Small intestine (tissue), 16 donors: ENCODE measurements around the gene MSANTD4. TPM values are rescaled to one million over a fixed set of nuclear protein-coding genes. Genes with fewer than 3 reads are reported as not detected.
"Not testable (repeated sequence)": the region's sequence is repeated elsewhere in the genome, so short reads cannot be mapped to it uniquely, and the experiment has no call there.

Experiments used
- DNase-seq, 2 donors: peaks; one replicate each; pipeline versions ENCODE4 v3.0.0 to v3.0.0-alpha.2; 2013
- FAIRE-seq: peaks from 2 replicates; lab custom pipeline; 2012; peaks lifted over from hg19 to GRCh38; lab: Jason Lieb, UNC
- H3K27ac ChIP-seq, 3 donors: one replicate each; pipeline ENCODE4 v1.5.1; 2013; ENCODE audit warnings: low read length in 2 of 3, mild to moderate bottlenecking in 2 of 3, control low read depth in 1 of 3, inconsistent platforms in 1 of 3, low read depth in 1 of 3, moderate library complexity in 1 of 3
- H3K27me3 ChIP-seq, 3 donors: one replicate each; pipeline ENCODE4 v1.6.1; 2013; ENCODE audit warnings: low read length in 3 of 3, inconsistent platforms in 1 of 3; ENCODE audit not compliant: control insufficient read depth in 3 of 3, insufficient read depth in 3 of 3
- H3K36me3 ChIP-seq, 3 donors: one replicate each; pipeline ENCODE4 v1.6.1; 2013; ENCODE audit warnings: low read length in 3 of 3, inconsistent platforms in 1 of 3, low read depth in 1 of 3, mild to moderate bottlenecking in 1 of 3, moderate library complexity in 1 of 3; ENCODE audit not compliant: control insufficient read depth in 3 of 3, insufficient read depth in 2 of 3
- H3K4me1 ChIP-seq, 3 donors: one replicate each; pipeline ENCODE4 v1.6.1; 2013; ENCODE audit warnings: low read length in 2 of 3, inconsistent platforms in 1 of 3, low read depth in 1 of 3, mild to moderate bottlenecking in 1 of 3, moderate library complexity in 1 of 3; ENCODE audit not compliant: control insufficient read depth in 3 of 3, insufficient read depth in 2 of 3
- H3K4me3 ChIP-seq, 3 donors: one replicate each; pipeline ENCODE4 v1.5.1; 2013; ENCODE audit warnings: low read length in 3 of 3, control low read depth in 1 of 3, inconsistent platforms in 1 of 3, low read depth in 1 of 3, mild to moderate bottlenecking in 1 of 3, moderate library complexity in 1 of 3
- H3K9me3 ChIP-seq, 2 donors: one replicate each; pipeline ENCODE4 v1.6.1; 2013; ENCODE audit warnings: low read depth in 1 of 2, low read length in 1 of 2; ENCODE audit not compliant: control insufficient read depth in 2 of 2, insufficient read depth in 1 of 2
- WGBS, 3 donors: extraction: QIAGEN DNeasy Blood & Tissue Kit; methylation state at CpG; one replicate each; pipeline ENCODE4 v1.1.7; 2013; 5-methylcytosine and 5-hydroxymethylcytosine counted together
- long read RNA-seq, 10 donors: transcript quantifications; one replicate each; lab custom pipeline, GENCODE V29; 2026
- polyA plus RNA-seq, 4 donors: library from polyadenylated mRNA; stranded (reverse) in 3 of 4; unstranded in 1 of 4; fragments of 200-250 nt in 3 of 4; fragments of 120-200 nt in 1 of 4; gene quantifications; one replicate each; pipeline versions ENCODE4 v1.2.1 to v1.2.3, GENCODE V29; 2013
- donor health status: healthy with polysubstance abuse.
- donor health status: control.
- donor health status: control.
- donor health status: Bipolar disorder and iron deficiency.
- donor health status: healthy.

MSANTD4 gene
- polyA plus RNA-seq: 10 to 100 TPM in 1 of 4 donors, 1 to 10 TPM in 3; 2.7 to 14.1 (median 5.4) TPM
- long read RNA-seq, donor 1, partial matches to known transcripts: 6 of 10 reads
- long read RNA-seq, donor 1, other reads (novel, unspliced or antisense): 0 of 10 reads
- long read RNA-seq, donor 2, partial matches to known transcripts: 0 of 1 reads
- long read RNA-seq, donor 2, other reads (novel, unspliced or antisense): 0 of 1 reads
- long read RNA-seq, donor 3, partial matches to known transcripts: 0 of 4 reads
- long read RNA-seq, donor 3, other reads (novel, unspliced or antisense): 0 of 4 reads
- long read RNA-seq, donor 4: 0 reads
- long read RNA-seq, donor 5, partial matches to known transcripts: 0 of 1 reads
- long read RNA-seq, donor 5, other reads (novel, unspliced or antisense): 0 of 1 reads
- long read RNA-seq, donor 6, partial matches to known transcripts: 0 of 1 reads
- long read RNA-seq, donor 6, other reads (novel, unspliced or antisense): 0 of 1 reads
- long read RNA-seq, donor 7: 0 reads
- long read RNA-seq, donor 8: 0 reads
- long read RNA-seq, donor 9: 0 reads
- long read RNA-seq, donor 10, full-length matches to known transcripts: 3 of 3 reads
- long read RNA-seq, donor 10, partial matches to known transcripts: 0 of 3 reads
- long read RNA-seq, donor 10, other reads (novel, unspliced or antisense): 0 of 3 reads

GRCh38 chr11:106021967-106022794, at the start of gene MSANTD4:
Gene MSANTD4, minus strand, starts transcription at chr11:106022240. Its CDS starts 11,323 bp downstream, at chr11:106010917.
- Histone ChIP-seq H3K27me3 (no peaks in the 10 kb centered on the region), H3K36me3 (no peaks in the 10 kb centered on the region), H3K27ac (peak within 1 kb of the TSS; percentile 38 to 81 (median 78)), H3K9me3 (no peaks in the 10 kb centered on the region), H3K4me3 (peak within 1 kb of the TSS; percentile 75 to 83 (median 79)), H3K4me1 (peaks cover 2 to 8% (median 5%) of the 10 kb centered on the region in 3 donors)
- peak; percentile 5 for FAIRE-seq
- peak; percentile 99 to 100 for DNase-seq
- WGBS, 3 donors: 0 to 2% (median 1%) methylated on average over 48 of the region's 48 CpGs

GRCh38 chr11:106070606-106071005, 48.6 kb upstream of the MSANTD4 start:
- no peaks in the 10 kb centered on the region for H3K36me3 ChIP-seq
- H3K4me1 ChIP-seq: peaks cover 0 to 3% (median 0%) of the 10 kb centered on the region in 3 donors
- H3K27me3 ChIP-seq: no peaks in the 10 kb centered on the region
- FAIRE-seq (no peak), DNase-seq (no peak)
- H3K27ac ChIP-seq: no peak overlapping the region
- no peak overlapping the region for H3K4me3 ChIP-seq
- no peaks in the 10 kb centered on the region for H3K9me3 ChIP-seq
- whole genome bisulfite sequencing, 3 donors: 92 to 95% (median 93%) methylated on average over 3 of the region's 3 CpGs

GRCh38 chr11:106063009-106063408, 41.0 kb upstream of the MSANTD4 start:
- no peak overlapping the region for H3K4me3 ChIP-seq
- no peaks in the 10 kb centered on the region for H3K4me1 ChIP-seq
- FAIRE-seq (no peak), DNase-seq (no peak)
- peaks cover 0 to 4% (median 0%) of the 10 kb centered on the region in 3 donors for H3K36me3 ChIP-seq
- no peaks in the 10 kb centered on the region for H3K9me3 ChIP-seq
- no peaks in the 10 kb centered on the region for H3K27me3 ChIP-seq
- H3K27ac ChIP-seq: no peak overlapping the region

- H3K27ac ChIP-seq: no peak overlapping the region
- H3K27me3 ChIP-seq: no peaks in the 10 kb centered on the region
- H3K9me3 ChIP-seq: no peaks in the 10 kb centered on the region
- DNase-seq (no peak), FAIRE-seq (no peak)
- 94 to 100% (median 95%) methylated on average over 1 of the region's 1 CpG for WGBS, 3 donors
- no peaks in the 10 kb centered on the region for H3K4me1 ChIP-seq
- peaks cover 0 to 4% (median 0%) of the 10 kb centered on the region in 3 donors for H3K36me3 ChIP-seq
- H3K4me3 ChIP-seq: no peak overlapping the region
Measured at GRCh38 chr11:106061954-106062949, 40.2 kb upstream of the MSANTD4 start.

GRCh38 chr11:106061249-106061784, 39.3 kb upstream of the MSANTD4 start:
- peaks cover 0 to 4% (median 0%) of the 10 kb centered on the region in 3 donors for H3K36me3 ChIP-seq
- no peaks in the 10 kb centered on the region for H3K9me3 ChIP-seq
- H3K4me1 ChIP-seq: no peaks in the 10 kb centered on the region
- no peaks in the 10 kb centered on the region for H3K27me3 ChIP-seq
- no peak for DNase-seq
- no peak overlapping the region for H3K27ac ChIP-seq
- FAIRE-seq: no peak
- no peak overlapping the region for H3K4me3 ChIP-seq

GRCh38 chr11:106059617-106060016, 37.6 kb upstream of the MSANTD4 start:
- H3K27ac ChIP-seq: no peak overlapping the region
- H3K9me3 ChIP-seq: no peaks in the 10 kb centered on the region
- H3K27me3 ChIP-seq: no peaks in the 10 kb centered on the region
- no peak for DNase-seq
- H3K36me3 ChIP-seq: peaks cover 0 to 4% (median 0%) of the 10 kb centered on the region in 3 donors
- WGBS, 3 donors: 93 to 100% (median 95%) methylated on average over 1 of the region's 1 CpG
- no peaks in the 10 kb centered on the region for H3K4me1 ChIP-seq
- FAIRE-seq: no peak
- H3K4me3 ChIP-seq: no peak overlapping the region

- not testable (repeated sequence) for H3K9me3 ChIP-seq, H3K27me3 ChIP-seq, H3K27ac ChIP-seq, H3K4me3 ChIP-seq, H3K4me1 ChIP-seq, FAIRE-seq, DNase-seq, H3K36me3 ChIP-seq
- WGBS, 3 donors: 93 to 100% (median 97%) methylated on average over 14 of the region's 14 CpGs
Measured at GRCh38 chr11:106058377-106058776, 36.3 kb upstream of the MSANTD4 start.
